GM04504 (cell line): ENCODE measurements around the gene TEX264.

Experiments used
- DNase-seq: peaks from one replicate; pipeline ENCODE4 v3.0.0-alpha.2; 2012; ENCODE audit warnings: low read depth

The TEX264 gene

GRCh38 chr3:51675201-51675611, 4.2 kb downstream of the TEX264 start:
- no peak for DNase-seq

GRCh38 chr3:51676102-51676640, 5.1 kb downstream of the TEX264 start:
- no peak for DNase-seq

DNA sequence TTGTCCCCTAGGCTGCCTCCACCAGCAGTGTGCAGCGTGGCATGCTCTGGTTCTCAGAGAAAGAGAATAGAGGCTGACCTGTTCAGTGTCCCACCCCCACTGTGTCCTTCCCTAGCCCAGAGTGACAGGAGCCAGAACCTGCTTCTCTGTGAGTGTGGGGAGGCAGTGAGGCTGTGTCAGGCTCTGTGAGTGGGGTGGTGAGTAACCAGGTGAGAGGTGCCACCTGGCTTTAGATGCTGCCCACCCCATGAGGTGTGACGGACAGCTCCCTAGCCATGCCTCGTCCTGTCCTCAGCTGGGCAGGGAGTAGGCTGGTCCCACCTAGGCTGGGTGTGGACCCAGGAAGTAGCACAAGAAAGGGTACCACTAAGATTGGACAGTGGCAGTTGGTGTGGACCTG, 6.3 kb downstream of the TEX264 start:
- no peak for DNase-seq

DNA sequence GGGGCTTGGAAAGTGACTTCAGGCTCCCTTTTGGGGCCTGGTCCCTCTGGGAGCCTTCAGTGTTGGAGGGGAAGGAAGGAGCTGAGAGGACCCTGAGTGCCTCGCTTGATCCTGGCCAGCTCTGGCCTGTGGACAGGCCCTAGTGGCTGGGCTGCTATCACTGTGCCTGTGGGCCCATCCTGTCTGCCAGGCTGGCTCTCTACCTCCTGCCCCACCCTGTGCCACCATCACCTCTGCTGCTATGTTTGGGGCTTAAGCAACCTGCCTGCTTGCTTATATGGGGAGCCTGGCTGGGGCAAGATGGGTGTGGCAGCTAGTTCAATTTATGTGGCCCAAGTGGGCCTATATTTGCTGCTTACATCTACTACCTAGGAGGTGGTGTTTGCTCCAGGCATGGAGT, 7.1 kb downstream of the TEX264 start:
- no peak for DNase-seq

- DNase-seq, result no peak
Measured at GRCh38 chr3:51678641-51679040, 7.6 kb downstream of the TEX264 start.

GRCh38 chr3:51679318-51679717, 8.3 kb downstream of the TEX264 start:
- no peak for DNase-seq

DNA sequence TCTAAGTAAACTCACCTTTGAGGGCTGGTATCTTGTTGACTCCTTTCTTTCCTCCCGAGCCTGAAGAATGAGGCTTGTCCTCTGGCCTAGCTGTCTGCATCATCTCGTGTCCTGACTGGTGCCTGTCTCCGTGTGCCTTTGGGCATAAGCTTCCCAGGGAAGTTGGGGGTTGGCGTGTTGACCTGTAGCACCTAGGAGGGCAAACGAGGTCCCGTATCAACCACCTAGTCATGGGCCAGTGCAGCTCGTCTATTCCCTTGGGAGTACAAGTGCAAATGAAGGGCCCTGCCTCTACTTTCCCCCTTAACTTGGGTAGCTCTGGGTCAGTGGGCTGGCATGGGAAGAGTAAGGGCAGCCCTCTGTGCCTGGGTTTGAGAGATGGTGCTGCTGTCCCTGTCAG, 8.7 kb downstream of the TEX264 start:
- DNase-seq, result no peak

GRCh38 chr3:51680196-51680595, 9.1 kb downstream of the TEX264 start:
- no peak for DNase-seq

DNA sequence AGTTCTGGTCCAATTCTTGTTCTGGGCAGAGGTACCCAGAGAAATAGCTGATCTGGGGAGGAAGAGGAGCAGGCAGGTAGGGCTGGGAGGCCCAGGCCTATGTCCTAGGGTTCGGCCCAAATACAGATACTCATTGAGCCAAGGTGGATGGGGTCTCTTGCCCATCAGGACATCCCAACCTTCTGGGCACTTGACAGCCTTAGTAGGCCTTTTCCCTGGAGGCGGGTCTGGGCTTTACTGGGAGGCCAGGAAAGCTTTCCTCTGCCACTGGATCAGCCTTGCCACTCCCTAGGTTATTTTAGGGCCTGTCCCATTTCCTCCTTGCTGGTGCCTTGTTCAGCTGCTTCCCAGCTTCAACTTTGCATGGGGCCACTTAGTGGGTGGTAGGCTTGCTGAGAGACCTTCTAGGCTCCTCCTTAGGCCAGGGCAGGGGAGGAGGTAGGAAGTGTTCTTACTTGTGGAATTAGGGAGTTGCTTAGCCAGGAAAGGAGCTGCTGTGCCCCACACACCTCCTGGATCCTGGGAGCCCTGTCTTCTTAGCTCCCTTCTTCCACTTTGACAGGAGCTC, 9.7 kb downstream of the TEX264 start:
- no peak for DNase-seq

GRCh38 chr3:51681453-51681852, 10.4 kb downstream of the TEX264 start:
- DNase-seq, result no peak

- DNase-seq, result peak; percentile 79
Measured at GRCh38 chr3:51682079-51682478, 11.0 kb downstream of the TEX264 start.

DNA sequence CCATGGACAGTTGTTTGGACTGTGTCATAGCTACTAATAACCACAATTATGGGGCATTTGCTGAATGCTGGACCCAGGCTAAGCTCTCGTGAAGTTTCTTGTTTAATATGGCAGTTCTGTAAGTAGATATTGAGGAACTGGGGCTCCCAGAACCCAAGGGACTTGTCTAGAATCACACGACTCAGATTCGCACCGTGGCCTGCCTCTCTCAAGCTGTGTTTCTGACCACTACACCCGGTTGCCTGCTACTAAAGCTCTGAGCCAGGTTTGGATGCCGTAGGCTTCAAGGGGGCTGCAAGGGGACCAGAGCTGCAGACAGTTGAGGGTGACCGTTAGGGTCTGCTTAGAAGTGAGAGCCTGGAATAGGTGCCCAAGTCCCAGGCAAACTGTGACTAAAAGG, 11.5 kb downstream of the TEX264 start:
- no peak for DNase-seq

- DNase-seq, result no peak
Measured at GRCh38 chr3:51683566-51683965, 12.5 kb downstream of the TEX264 start.

- DNase-seq, result no peak
Measured at GRCh38 chr3:51684971-51685751, 14.1 kb downstream of the TEX264 start.

DNA sequence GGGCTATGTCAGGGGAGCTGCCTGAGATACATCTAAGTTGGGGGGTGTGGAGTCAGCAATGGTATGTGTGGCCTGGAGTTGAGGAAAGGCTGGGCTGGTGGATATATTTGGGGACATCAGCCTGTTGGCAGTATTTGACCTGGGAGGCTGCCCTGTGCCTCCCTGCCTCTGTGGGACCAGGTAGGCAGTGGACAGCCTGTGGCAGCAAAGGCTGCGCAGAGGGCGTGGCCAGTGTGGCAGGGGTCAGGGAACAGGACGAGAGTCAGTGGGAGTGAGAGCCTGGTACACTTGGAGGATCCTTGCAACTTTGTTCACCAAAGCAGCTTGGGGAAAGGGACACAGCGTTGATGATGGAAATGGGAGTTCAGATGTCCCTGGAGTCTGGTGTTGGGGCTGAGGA, 15.0 kb downstream of the TEX264 start:
- DNase-seq, result no peak

DNA sequence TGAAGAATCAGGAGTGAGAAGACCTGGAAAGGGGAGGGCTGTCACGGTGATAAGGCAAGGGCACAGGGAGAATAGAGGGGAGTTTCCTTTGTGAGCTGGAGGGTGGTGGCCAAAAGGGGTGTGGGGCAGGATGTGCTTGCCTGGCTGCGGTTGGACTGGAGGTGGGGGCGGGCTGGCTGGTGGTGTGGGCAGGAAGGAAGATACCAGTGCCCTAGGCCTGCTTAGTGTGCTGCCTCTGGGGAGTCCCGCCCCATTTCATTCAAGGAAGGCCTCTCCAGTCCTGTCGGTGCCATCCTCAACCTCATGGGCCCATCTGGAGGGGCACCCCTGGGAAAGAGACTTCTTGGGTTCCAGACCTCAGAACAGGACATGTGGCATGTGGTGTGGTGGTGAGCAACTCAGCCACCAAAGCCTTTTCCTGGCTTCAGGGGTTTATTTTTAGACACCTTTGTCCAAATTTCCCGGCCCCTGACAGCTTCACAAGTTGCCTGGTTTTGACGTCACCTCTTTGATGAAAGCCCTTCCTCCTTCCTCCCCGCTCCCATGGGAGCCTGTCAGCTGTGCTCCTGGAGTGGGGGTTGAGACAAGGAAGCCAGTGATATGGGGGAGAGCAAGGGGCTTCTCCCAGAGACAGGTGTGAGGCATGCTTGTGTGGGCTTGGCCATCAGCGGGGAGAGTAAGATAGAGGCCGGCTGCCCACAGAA, 15.6 kb downstream of the TEX264 start:
- DNase-seq, result no peak

- no peak for DNase-seq
Measured at GRCh38 chr3:51687431-51688205, 16.6 kb downstream of the TEX264 start.

DNA sequence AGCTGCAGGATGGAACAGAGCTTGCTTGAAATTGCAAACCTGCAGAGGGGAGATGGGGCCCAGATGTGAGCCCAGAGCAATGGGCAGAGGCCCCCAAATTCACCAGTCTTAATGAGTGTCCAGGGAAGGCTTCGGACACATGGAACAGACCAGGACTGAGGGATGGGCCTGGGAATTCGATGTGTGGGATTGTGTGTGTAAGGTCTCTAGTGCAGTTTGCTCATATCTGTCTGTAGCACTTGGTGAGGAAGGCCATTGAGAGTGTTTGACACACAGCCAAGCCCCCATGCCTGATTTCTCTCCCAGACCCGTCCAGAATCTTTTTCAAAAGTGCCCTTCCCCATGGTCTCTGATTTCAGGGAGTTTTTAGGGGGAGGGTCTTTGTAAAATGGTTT, 17.2 kb downstream of the TEX264 start:
- DNase-seq, result no peak

GRCh38 chr3:51691021-51691420, 20.0 kb downstream of the TEX264 start:
- no peak for DNase-seq

GRCh38 chr3:51691949-51692348, 20.9 kb downstream of the TEX264 start:
- no peak for DNase-seq

GRCh38 chr3:51692980-51693395, 21.9 kb downstream of the TEX264 start:
- DNase-seq, result no peak

DNA sequence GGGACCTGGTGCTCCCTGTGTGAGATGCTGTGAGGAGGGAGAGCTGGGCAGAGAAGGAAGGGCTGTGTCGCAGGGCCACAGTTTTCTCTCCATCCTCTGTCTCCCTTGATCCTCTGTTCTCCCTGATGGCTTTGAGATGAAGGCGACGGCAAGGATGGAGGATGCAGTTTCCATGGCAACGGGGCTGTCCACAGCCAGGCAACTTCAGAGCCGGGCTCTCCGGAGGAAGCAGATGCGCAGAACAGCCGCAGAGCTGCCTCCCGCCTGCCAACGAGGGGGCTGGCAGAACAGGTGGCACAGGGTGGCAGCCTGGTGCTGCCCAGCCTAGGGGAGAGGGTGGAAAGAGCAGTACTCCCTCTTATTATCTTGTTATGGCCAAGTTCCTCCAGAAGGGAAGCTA, 25.9 kb downstream of the TEX264 start:
- no peak for DNase-seq
